ENCODE data around the gene CLPSL2. TPM values are rescaled to one million over a fixed set of nuclear protein-coding genes. Genes with fewer than 3 reads are reported as not detected.

The CLPSL2 gene
- total RNA-seq, 2 donors from 2014 or later, result not detected

DNA sequence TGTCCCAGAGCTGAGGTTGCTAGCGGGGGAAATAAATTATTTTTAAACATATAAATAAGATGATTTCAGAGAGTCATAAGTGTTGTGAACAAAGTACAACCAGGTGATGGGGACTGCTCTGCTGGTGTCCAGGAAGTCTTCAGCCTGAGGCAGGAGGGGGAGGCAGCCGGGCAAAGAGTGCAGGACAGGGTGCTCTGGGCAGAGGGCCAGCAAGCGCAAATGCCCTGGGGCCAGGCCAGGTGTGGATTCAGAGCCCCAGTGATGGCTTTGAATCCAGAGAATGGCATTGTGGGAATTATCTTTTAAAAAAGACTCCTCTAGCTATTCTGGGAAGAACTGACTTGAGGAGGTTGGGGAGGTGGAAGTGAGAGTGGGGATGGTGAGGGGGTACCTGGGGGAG, 6.0 kb downstream of the CLPSL2 start:
- Histone ChIP-seq H3K9me3 (no peaks in the 10 kb centered on the region), H3K4me1 (replicated peaks) (no peaks in the 10 kb centered on the region), H3K27ac (no peak overlapping the region), H3K36me3 (no peaks in the 10 kb centered on the region), H3K27me3 (replicated peaks; ENCODE audit: insufficient read depth) (peaks cover 7% of the 10 kb centered on the region), H3K4me3 (no peak overlapping the region)
- no peak for TF ChIP-seq POLR2A (IDR thresholded peaks at IDR 0.05)
- no peak for TF ChIP-seq POLR2AphosphoS5 (IDR thresholded peaks at IDR 0.05)
- no peak for TF ChIP-seq CTCF (IDR thresholded peaks at IDR 0.05)
- no peak for DNase-seq (ENCODE audit: low spot score)
- intact Hi-C loops (cut with DNase I), result no loop called here
- WGBS, result 40% methylated on average over 3 of the region's 3 CpGs

DNA sequence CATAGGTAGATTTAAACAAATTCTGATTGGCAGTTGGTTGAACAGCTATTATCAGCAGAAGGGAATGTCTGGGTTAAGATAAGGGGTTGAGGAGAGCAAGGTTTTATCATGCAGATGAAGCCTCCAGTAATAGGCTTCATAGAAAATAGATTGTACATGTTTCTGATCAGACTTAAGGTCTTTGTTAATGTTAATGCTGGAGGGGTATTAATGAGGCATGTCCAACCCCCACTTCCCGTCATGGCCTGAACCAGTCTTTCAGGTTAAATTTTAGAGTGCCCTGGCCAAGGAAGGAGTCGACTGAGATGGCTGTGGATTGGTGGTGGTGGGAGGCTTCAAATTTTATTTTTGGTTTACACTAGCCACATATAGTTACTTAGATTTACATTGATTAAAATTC, 7.8 kb downstream of the CLPSL2 start:
- Histone ChIP-seq H3K27ac (no peak overlapping the region), H3K9me3 (no peaks in the 10 kb centered on the region), H3K4me3 (no peak overlapping the region), H3K4me1 (replicated peaks) (no peaks in the 10 kb centered on the region), H3K27me3 (replicated peaks; ENCODE audit: insufficient read depth) (peaks cover 16% of the 10 kb centered on the region), H3K36me3 (no peaks in the 10 kb centered on the region)
- WGBS, result 67% methylated on average over 2 of the region's 2 CpGs
- TF ChIP-seq POLR2A (IDR thresholded peaks at IDR 0.05) (no peak), POLR2AphosphoS5 (IDR thresholded peaks at IDR 0.05) (no peak), CTCF (IDR thresholded peaks at IDR 0.05) (no peak)
- DNase-seq (ENCODE audit: low spot score), result no peak
- intact Hi-C loops (cut with DNase I), result no loop called here

DNA sequence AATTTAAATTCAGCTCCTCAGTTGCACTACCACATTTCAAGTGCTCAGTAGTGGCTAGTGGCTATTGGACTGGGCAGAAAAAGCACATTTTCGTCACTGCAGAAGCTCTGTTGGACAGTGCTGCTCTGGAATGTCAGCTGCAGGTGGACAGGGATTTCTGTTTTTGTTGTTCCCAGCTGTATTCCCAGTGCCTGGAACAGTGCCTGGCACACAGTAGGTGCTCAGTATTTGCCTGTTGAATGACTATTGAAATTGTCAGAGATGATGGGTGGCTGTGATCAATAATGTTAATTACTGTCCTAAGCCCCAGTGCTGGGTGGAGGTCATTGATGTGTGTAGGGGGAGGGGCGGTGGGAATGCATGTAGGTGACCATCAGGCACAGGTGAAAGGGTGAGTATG, 9.9 kb downstream of the CLPSL2 start:
- Histone ChIP-seq H3K36me3 (no peaks in the 10 kb centered on the region), H3K27ac (no peak overlapping the region), H3K4me1 (replicated peaks) (no peaks in the 10 kb centered on the region), H3K9me3 (no peaks in the 10 kb centered on the region), H3K27me3 (replicated peaks; ENCODE audit: insufficient read depth) (peaks cover 16% of the 10 kb centered on the region), H3K4me3 (no peak overlapping the region)
- intact Hi-C loops (cut with DNase I), result no loop called here
- no peak for TF ChIP-seq POLR2A (IDR thresholded peaks at IDR 0.05)
- no peak for TF ChIP-seq CTCF (IDR thresholded peaks at IDR 0.05)
- TF ChIP-seq POLR2AphosphoS5 (IDR thresholded peaks at IDR 0.05), result no peak
- no peak for DNase-seq (ENCODE audit: low spot score)
- 63% methylated on average over 2 of the region's 2 CpGs for WGBS

DNA sequence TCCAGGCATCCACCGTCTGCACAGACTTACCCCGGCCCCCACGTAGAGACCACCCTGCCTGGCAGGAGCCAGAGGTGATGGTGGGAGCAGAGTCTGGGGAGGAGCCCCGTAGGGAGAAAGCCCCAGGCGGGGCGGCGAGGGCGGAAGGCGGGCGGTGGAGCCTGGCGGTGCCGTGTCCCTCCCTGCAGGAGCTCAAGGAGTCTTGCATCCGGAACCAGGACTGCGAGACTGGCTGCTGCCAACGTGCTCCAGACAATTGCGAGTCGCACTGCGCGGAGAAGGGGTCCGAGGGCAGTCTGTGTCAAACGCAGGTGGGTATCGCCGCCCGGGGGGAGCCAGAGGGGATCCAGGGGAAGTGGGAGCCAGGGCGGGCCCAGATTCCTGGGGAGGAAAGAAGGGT, 10.4 kb downstream of the CLPSL2 start:
- WGBS, result 43% methylated on average over 25 of the region's 25 CpGs
- intact Hi-C loops (cut with DNase I), result loop anchor here (1.0 kb wide), 1 partner anchor 11 kb away; no protein-coding TSS in a partner anchor
- no peak overlapping the region for H3K4me3 ChIP-seq
- H3K27ac ChIP-seq, result no peak overlapping the region
- TF ChIP-seq CTCF (IDR thresholded peaks at IDR 0.05), result no peak
- no peak for TF ChIP-seq POLR2AphosphoS5 (IDR thresholded peaks at IDR 0.05)
- TF ChIP-seq POLR2A (IDR thresholded peaks at IDR 0.05), result no peak
- H3K36me3 ChIP-seq, result no peaks in the 10 kb centered on the region
- no peaks in the 10 kb centered on the region for H3K9me3 ChIP-seq
- H3K4me1 ChIP-seq (replicated peaks), result no peaks in the 10 kb centered on the region
- peaks cover 16% of the 10 kb centered on the region for H3K27me3 ChIP-seq (replicated peaks; ENCODE audit: insufficient read depth)
- no peak for DNase-seq (ENCODE audit: low spot score)

All from prostate gland (tissue), 2 donors.